ENCODE results near the gene MAML3. TPM values are rescaled to one million over a fixed set of nuclear protein-coding genes. Genes with fewer than 3 reads are reported as not detected.

MAML3 gene
- total and polyA plus RNA-seq, 2 experiments from 2014 or later: 4.1 to 11.2 TPM

DNA sequence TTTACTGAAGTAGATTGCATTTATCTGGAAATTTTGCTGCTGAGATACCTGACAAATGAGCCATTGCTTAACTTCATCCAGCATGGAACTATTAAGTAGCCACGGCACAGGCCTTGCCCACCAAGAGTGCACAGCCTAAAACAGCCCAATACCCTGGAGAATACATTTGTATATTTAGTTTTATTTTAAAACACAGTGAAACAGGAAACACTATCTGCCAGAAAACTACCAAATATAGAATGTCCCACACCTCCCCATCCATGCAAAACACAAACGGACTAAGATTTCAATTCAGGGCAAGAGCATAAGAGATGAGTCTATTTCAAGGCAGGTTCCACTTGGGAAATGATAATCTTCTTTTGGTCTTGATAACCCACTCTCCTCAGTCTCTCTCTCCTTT is 57.1 kb downstream of the MAML3 start:
- H3K79me2 ChIP-seq: peaks cover 60% of the 10 kb centered on the region
- no peak for DNase-seq (ENCODE audit: low spot score)
- H3K27ac ChIP-seq: peak overlapping the region; percentile 86
- no peaks in the 10 kb centered on the region for H4K20me1 ChIP-seq (ENCODE audit: insufficient read depth, poor library complexity, severe bottlenecking)
- H3K36me3 ChIP-seq (replicated peaks; ENCODE audit: insufficient read depth, low read depth): no peaks in the 10 kb centered on the region
- H3K9me3 ChIP-seq (ENCODE audit: low read depth): no peaks in the 10 kb centered on the region
- TF ChIP-seq EZH2 (IDR thresholded peaks at IDR 0.05; ENCODE audit: borderline replicate concordance) (no peak), EZH2phosphoT487 (IDR thresholded peaks at IDR 0.05; ENCODE audit: low read depth, severe bottlenecking, unreplicated experiment) (no peak)
- TF ChIP-seq, protein P1, sequence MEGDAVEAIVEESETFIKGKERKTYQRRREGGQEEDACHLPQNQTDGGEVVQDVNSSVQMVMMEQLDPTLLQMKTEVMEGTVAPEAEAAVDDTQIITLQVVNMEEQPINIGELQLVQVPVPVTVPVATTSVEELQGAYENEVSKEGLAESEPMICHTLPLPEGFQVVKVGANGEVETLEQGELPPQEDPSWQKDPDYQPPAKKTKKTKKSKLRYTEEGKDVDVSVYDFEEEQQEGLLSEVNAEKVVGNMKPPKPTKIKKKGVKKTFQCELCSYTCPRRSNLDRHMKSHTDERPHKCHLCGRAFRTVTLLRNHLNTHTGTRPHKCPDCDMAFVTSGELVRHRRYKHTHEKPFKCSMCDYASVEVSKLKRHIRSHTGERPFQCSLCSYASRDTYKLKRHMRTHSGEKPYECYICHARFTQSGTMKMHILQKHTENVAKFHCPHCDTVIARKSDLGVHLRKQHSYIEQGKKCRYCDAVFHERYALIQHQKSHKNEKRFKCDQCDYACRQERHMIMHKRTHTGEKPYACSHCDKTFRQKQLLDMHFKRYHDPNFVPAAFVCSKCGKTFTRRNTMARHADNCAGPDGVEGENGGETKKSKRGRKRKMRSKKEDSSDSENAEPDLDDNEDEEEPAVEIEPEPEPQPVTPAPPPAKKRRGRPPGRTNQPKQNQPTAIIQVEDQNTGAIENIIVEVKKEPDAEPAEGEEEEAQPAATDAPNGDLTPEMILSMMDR (IDR thresholded peaks at IDR 0.05; ENCODE audit: poor library complexity): no peak
- no peak overlapping the region for H3K4me3 ChIP-seq
- peak overlapping the region; percentile 7 for H3K4me2 ChIP-seq
- peaks cover 67% of the 10 kb centered on the region for H3K4me1 ChIP-seq (ENCODE audit: insufficient read depth)
- H2AFZ ChIP-seq: no peak overlapping the region
- H3K9me2 ChIP-seq (replicated peaks; ENCODE audit: insufficient read depth): no peaks in the 10 kb centered on the region
- H3K27me3 ChIP-seq: no peaks in the 10 kb centered on the region
- 42% methylated on average over 2 of the region's 2 CpGs for WGBS (ENCODE audit: low lambda C conversion rate, missing lambda C conversion rate)

DNA sequence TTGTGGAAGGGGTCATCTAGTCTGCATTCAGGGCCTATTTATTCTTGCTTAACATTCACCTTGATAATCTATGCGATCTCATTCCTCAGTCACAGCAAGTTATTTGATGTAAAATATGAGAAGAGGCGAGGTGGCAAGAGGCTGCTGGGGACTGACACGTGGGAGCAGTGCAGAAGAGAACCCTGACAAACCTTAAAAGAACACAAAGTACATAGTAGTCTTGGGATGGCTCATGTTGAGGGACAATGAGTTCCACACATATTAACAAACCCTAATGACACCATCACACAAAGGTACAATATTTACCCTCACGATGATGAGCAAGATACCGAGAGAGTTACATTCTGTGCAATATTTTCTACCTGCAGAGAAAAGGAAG is 57.5 kb downstream of the MAML3 start:
- H3K36me3 ChIP-seq (replicated peaks; ENCODE audit: insufficient read depth, low read depth): no peaks in the 10 kb centered on the region
- WGBS (ENCODE audit: low lambda C conversion rate, missing lambda C conversion rate): 63% methylated on average over 5 of the region's 5 CpGs
- H3K9me2 ChIP-seq (replicated peaks; ENCODE audit: insufficient read depth): no peaks in the 10 kb centered on the region
- peaks cover 56% of the 10 kb centered on the region for H3K79me2 ChIP-seq
- TF ChIP-seq EZH2phosphoT487 (IDR thresholded peaks at IDR 0.05; ENCODE audit: low read depth, severe bottlenecking, unreplicated experiment) (no peak), EZH2 (IDR thresholded peaks at IDR 0.05; ENCODE audit: borderline replicate concordance) (no peak)
- TF ChIP-seq, protein P1 (IDR thresholded peaks at IDR 0.05; ENCODE audit: poor library complexity): no peak
- H3K4me1 ChIP-seq (ENCODE audit: insufficient read depth): peaks cover 72% of the 10 kb centered on the region
- no peaks in the 10 kb centered on the region for H3K27me3 ChIP-seq
- no peaks in the 10 kb centered on the region for H4K20me1 ChIP-seq (ENCODE audit: insufficient read depth, poor library complexity, severe bottlenecking)
- no peak overlapping the region for H2AFZ ChIP-seq
- no peak for DNase-seq (ENCODE audit: low spot score)
- H3K9me3 ChIP-seq (ENCODE audit: low read depth): no peaks in the 10 kb centered on the region
- peak overlapping the region; percentile 86 for H3K27ac ChIP-seq
- no peak overlapping the region for H3K4me3 ChIP-seq
- peak overlapping the region; percentile 7 for H3K4me2 ChIP-seq

DNA sequence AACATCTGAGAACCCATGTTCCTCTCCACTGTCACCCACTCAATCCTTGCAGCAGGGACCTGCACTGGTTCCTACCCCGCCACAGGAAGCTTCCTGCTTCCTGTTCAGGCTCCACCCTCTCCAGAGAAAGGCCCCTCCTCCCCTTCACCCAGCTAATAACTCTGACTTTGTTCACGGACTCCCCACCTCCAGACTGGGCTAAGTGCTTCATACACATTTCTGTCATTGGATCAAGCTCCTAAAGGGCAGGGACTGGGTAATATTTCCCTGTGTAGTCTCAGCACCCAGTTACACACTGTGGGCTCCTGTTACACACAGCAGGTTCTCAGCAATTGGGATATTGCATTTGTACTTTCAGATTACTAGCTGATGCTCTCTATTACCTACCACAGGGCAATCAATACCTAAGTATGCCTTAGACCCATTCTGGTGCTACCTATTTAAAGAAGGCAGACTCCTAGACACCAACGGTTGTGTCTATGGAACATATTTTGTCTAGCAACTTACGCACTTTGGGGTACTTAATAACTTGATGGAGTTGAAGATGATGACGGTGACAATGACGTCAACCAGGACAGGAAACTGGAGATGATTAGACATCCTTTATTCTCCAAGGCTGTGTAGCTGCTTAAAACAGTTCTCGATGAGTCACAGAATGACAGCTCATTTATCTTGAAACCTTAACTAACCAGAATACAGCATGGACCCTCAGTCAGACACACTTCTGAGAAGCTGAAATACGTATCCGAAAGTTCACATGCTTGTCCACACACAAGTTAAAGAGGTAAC is 58.1 kb downstream of the MAML3 start:
- peaks cover 52% of the 10 kb centered on the region for H3K79me2 ChIP-seq
- no peak overlapping the region for H3K4me3 ChIP-seq
- no peak overlapping the region for H2AFZ ChIP-seq
- H3K9me3 ChIP-seq (ENCODE audit: low read depth): no peaks in the 10 kb centered on the region
- peak; percentile 44 for DNase-seq (ENCODE audit: low spot score)
- WGBS (ENCODE audit: low lambda C conversion rate, missing lambda C conversion rate): 67% methylated on average over 9 of the region's 9 CpGs
- no peak overlapping the region for H3K4me2 ChIP-seq
- peak overlapping the region; percentile 86 for H3K27ac ChIP-seq
- H3K4me1 ChIP-seq (ENCODE audit: insufficient read depth): peaks cover 78% of the 10 kb centered on the region
- H3K9me2 ChIP-seq (replicated peaks; ENCODE audit: insufficient read depth): no peaks in the 10 kb centered on the region
- no peaks in the 10 kb centered on the region for H3K27me3 ChIP-seq
- no peak for TF ChIP-seq EZH2phosphoT487 (IDR thresholded peaks at IDR 0.05; ENCODE audit: low read depth, severe bottlenecking, unreplicated experiment)
- TF ChIP-seq EZH2 (IDR thresholded peaks at IDR 0.05; ENCODE audit: borderline replicate concordance): no peak
- TF ChIP-seq, protein P1 (IDR thresholded peaks at IDR 0.05; ENCODE audit: poor library complexity): no peak
- no peaks in the 10 kb centered on the region for H3K36me3 ChIP-seq (replicated peaks; ENCODE audit: insufficient read depth, low read depth)
- no peaks in the 10 kb centered on the region for H4K20me1 ChIP-seq (ENCODE audit: insufficient read depth, poor library complexity, severe bottlenecking)

All from hepatocyte (in vitro differentiated cells).